Measurements from ENCODE around the gene UTP18. TPM values are rescaled to one million over a fixed set of nuclear protein-coding genes. Genes with fewer than 3 reads are reported as not detected.

Gene UTP18
- total RNA-seq (34.2 and 37.7 TPM in 2 replicates), polyA plus RNA-seq (13.2 and 26.7 TPM in 2 replicates), polyA minus RNA-seq (11.7 and 20.3 TPM in 2 replicates)
- 55.3 TPM for total RNA-seq (2013)

DNA sequence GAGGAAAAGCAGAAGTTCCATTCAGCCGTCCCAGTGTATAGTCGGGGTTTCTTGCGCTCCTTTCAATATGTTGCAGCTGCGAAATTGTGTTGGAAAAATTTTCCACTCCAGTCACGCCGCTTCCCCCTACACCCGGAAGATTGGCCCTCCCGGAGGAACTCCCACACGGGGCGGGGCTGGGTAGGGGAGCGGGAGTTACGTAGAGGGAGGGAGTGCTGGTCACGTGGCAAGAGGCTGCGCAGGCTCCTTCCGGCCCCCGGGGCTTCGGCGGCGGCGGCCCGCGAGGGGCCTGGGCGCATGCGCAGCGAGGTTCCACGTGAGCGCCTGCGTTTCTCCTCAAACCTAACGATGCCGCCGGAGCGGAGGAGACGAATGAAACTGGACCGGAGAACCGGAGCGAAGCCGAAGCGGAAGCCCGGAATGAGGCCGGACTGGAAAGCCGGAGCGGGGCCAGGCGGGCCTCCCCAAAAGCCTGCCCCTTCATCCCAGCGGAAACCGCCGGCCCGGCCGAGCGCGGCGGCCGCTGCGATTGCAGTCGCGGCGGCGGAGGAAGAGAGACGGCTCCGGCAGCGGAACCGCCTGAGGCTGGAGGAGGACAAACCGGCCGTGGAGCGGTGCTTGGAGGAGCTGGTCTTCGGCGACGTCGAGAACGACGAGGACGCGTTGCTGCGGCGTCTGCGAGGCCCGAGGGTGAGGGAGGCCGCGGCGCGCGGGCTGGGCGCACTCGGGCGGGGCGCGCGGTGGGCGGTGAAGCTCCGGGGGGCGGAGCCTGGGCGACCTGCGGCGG is at the start of gene UTP18:
Gene UTP18, plus strand, starts transcription at position 310 of the 787 bp plus-strand sequence. Its CDS starts 39 bp downstream, at position 349.
- peak within 1 kb of the TSS; percentile 89 for H3K4me2 ChIP-seq (replicated peaks; ENCODE audit: low read depth, low read length, poor library complexity, severe bottlenecking)
- no peaks in the 10 kb centered on the region for H3K9me3 ChIP-seq (ENCODE audit: control extremely low read depth in 1 of 3, control insufficient read depth in 2 of 3, insufficient read depth in 1 of 3, low read length in 2 of 3)
- H2AFZ ChIP-seq (ENCODE audit: insufficient read depth, low read depth, low read length, poor library complexity, severe bottlenecking), result peak within 1 kb of the TSS; percentile 94
- no peaks in the 10 kb centered on the region for H3K27me3 Mint-ChIP-seq
- H3K4me1 Mint-ChIP-seq, result peaks cover 54% of the 10 kb centered on the region
- ChIA-PET CTCF (interaction anchor here (1.2 kb wide), 1 partner anchor 107 kb away, joined by 3 read pairs; the partner anchor contains the start of gene NME1), POLR2A (interaction anchor here (0.6 to 1.8 kb wide), 4 partner anchors 33 to 394 kb away, joined by 3 to 10 read pairs (median 4); partner anchors contain the start of genes NME1 and TOB1)
- ATAC-seq (ENCODE audit: low read depth) (peak; percentile 82), DNase-seq (peak; percentile 99)
- peak within 1 kb of the TSS; percentile 96 to 98 for H3K27ac ChIP-seq (ENCODE audit: low read length in 2 of 2)
- H3K27ac Mint-ChIP-seq, result peak within 1 kb of the TSS; percentile 99
- H3K79me2 ChIP-seq (ENCODE audit: control insufficient read depth, insufficient read depth, low read length), result peaks cover 94% of the 10 kb centered on the region
- peak within 1 kb of the TSS; percentile 84 for H3K9ac ChIP-seq (ENCODE audit: low read length)
- no peaks in the 10 kb centered on the region for H3K27me3 ChIP-seq (replicated peaks in 1 of 4; ENCODE audit: control extremely low read depth in 1 of 4, control insufficient read depth in 3 of 4, insufficient read depth in 4 of 4, low read length in 3 of 4)
- peaks cover 26 to 36% of the 10 kb centered on the region in 2 donors for H3K4me1 ChIP-seq (ENCODE audit: control insufficient read depth in 2 of 2, insufficient read depth in 2 of 2, low read length in 2 of 2)
- H3K4me3 ChIP-seq (ENCODE audit: control extremely low read depth in 1 of 5, extremely low read depth in 1 of 5, insufficient read depth in 1 of 5, low read depth in 2 of 5, low read length in 4 of 5), result peak within 1 kb of the TSS; percentile 86 to 97 (median 92)
- under 1% methylated on average over 89 of the region's 93 CpGs for WGBS (ENCODE audit: insufficient coverage)
- no peaks in the 10 kb centered on the region for H3K9me3 Mint-ChIP-seq (ENCODE audit: insufficient read depth)
- TF ChIP-seq EZH2 (IDR thresholded peaks at IDR 0.05; ENCODE audit: borderline replicate concordance, insufficient read depth, low read depth, low read length, poor library complexity, severe bottlenecking), result no peak
- TF ChIP-seq, protein P1, sequence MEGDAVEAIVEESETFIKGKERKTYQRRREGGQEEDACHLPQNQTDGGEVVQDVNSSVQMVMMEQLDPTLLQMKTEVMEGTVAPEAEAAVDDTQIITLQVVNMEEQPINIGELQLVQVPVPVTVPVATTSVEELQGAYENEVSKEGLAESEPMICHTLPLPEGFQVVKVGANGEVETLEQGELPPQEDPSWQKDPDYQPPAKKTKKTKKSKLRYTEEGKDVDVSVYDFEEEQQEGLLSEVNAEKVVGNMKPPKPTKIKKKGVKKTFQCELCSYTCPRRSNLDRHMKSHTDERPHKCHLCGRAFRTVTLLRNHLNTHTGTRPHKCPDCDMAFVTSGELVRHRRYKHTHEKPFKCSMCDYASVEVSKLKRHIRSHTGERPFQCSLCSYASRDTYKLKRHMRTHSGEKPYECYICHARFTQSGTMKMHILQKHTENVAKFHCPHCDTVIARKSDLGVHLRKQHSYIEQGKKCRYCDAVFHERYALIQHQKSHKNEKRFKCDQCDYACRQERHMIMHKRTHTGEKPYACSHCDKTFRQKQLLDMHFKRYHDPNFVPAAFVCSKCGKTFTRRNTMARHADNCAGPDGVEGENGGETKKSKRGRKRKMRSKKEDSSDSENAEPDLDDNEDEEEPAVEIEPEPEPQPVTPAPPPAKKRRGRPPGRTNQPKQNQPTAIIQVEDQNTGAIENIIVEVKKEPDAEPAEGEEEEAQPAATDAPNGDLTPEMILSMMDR (IDR thresholded peaks at IDR 0.05), result no peak
- intact Hi-C loops (cut with micrococcal nuclease), result loop anchor here (1.0 to 2.0 kb wide), 6 partner anchors 22 to 394 kb away; partner anchors contain the start of genes NME1, NME2, SPAG9 and TOB1
- H3K36me3 ChIP-seq (replicated peaks in 1 of 2; ENCODE audit: control extremely low read depth in 1 of 2, control insufficient read depth in 1 of 2, extremely low read depth in 1 of 2, insufficient read depth in 2 of 2, low read length in 1 of 2), result peaks cover 0 to 21% of the 10 kb centered on the region in 2 experiments
- peak within 1 kb of the TSS; percentile 98 for H3K4me3 Mint-ChIP-seq
- H4K20me1 ChIP-seq (ENCODE audit: control insufficient read depth, insufficient read depth, low read length, poor library complexity, severe bottlenecking), result peaks cover 88% of the 10 kb centered on the region

DNA sequence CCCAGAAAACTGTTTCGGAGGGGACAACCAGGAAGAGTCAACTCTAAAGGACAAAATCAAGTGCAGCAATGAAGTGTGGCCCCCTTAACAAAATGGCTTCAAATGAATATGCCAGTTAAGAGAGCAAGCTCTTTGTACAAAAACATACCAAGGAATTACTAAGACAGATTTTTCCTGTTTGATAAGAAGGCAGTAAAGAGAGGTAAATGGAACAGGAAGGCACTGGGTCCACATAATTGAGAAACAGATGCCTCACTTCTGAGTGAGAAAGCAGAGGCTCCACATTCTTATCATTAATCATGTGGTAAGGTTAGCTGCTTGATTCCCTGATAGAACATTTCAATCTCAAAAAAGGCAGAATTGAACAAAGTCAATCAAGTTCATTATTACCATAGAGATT is 45.4 kb upstream of the UTP18 start:
- no peaks in the 10 kb centered on the region for H3K9me3 ChIP-seq (ENCODE audit: control extremely low read depth in 1 of 3, control insufficient read depth in 2 of 3, insufficient read depth in 1 of 3, low read length in 2 of 3)
- POLR2A ChIA-PET, result no interaction called here
- no peaks in the 10 kb centered on the region for H3K9me3 Mint-ChIP-seq (ENCODE audit: insufficient read depth)
- DNase-seq (no peak), ATAC-seq (ENCODE audit: low read depth) (no peak)
- H3K27me3 ChIP-seq (replicated peaks in 1 of 4; ENCODE audit: control extremely low read depth in 1 of 4, control insufficient read depth in 3 of 4, insufficient read depth in 4 of 4, low read length in 3 of 4), result no peaks in the 10 kb centered on the region
- no peak for TF ChIP-seq EZH2 (IDR thresholded peaks at IDR 0.05; ENCODE audit: borderline replicate concordance, insufficient read depth, low read depth, low read length, poor library complexity, severe bottlenecking)
- TF ChIP-seq, protein P1 (IDR thresholded peaks at IDR 0.05), result no peak
- no peaks in the 10 kb centered on the region for H3K27me3 Mint-ChIP-seq
- WGBS (ENCODE audit: insufficient coverage), result 100% methylated on average over 1 of the region's 1 CpG
- H3K79me2 ChIP-seq (ENCODE audit: control insufficient read depth, insufficient read depth, low read length), result no peaks in the 10 kb centered on the region
- H3K9ac ChIP-seq (ENCODE audit: low read length), result no peak overlapping the region
- intact Hi-C loops (cut with micrococcal nuclease), result no loop called here
- no peak overlapping the region for H3K27ac ChIP-seq (ENCODE audit: low read length in 2 of 2)
- no peaks in the 10 kb centered on the region for H4K20me1 ChIP-seq (ENCODE audit: control insufficient read depth, insufficient read depth, low read length, poor library complexity, severe bottlenecking)
- no peak overlapping the region for H3K4me2 ChIP-seq (replicated peaks; ENCODE audit: low read depth, low read length, poor library complexity, severe bottlenecking)
- H2AFZ ChIP-seq (ENCODE audit: insufficient read depth, low read depth, low read length, poor library complexity, severe bottlenecking), result no peak overlapping the region
- no peaks in the 10 kb centered on the region for H3K4me1 ChIP-seq (ENCODE audit: control insufficient read depth in 2 of 2, insufficient read depth in 2 of 2, low read length in 2 of 2)
- H3K36me3 ChIP-seq (replicated peaks in 1 of 2; ENCODE audit: control extremely low read depth in 1 of 2, control insufficient read depth in 1 of 2, extremely low read depth in 1 of 2, insufficient read depth in 2 of 2, low read length in 1 of 2), result peaks cover 30 to 65% of the 10 kb centered on the region in 2 experiments
- no peaks in the 10 kb centered on the region for H3K4me1 Mint-ChIP-seq
- no peak overlapping the region for H3K4me3 Mint-ChIP-seq
- CTCF ChIA-PET, result no interaction called here
- no peak overlapping the region for H3K4me3 ChIP-seq (ENCODE audit: control extremely low read depth in 1 of 5, extremely low read depth in 1 of 5, insufficient read depth in 1 of 5, low read depth in 2 of 5, low read length in 4 of 5)
- no peak overlapping the region for H3K27ac Mint-ChIP-seq
